ENCODE results near the gene PHF21B.

DNA sequence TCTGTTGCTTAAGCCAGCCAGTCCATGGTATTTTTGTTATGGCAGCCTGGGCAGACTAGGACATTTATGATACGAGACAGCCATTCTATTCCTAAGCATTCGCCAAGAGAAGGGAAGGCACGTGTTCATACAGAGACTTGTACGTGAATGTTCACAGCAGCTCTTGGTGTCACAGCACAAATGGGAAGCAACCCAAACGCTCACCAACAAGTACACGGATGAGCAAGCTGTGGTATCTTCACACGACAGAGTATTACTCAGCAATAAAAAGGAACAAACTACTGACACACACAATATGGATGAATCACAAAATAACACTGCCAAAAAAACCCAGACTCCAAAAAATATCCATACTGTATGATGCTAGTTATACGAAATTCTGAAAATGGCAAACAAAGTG lies 85.1 kb downstream of the PHF21B start:
- TF ChIP-seq SIN3A (IDR thresholded peaks at IDR 0.05; ENCODE audit: borderline replicate concordance, insufficient read depth, low read length) = no peak
- no peak for TF ChIP-seq TAF1 (IDR thresholded peaks at IDR 0.05; ENCODE audit: borderline replicate concordance, insufficient read depth, low read length)
- TF ChIP-seq FOXP2 (optimal IDR thresholded peaks at IDR 0.05; ENCODE audit: borderline replicate concordance, extremely low read depth, extremely low read length, insufficient read depth) = no peak
- TF ChIP-seq, protein P1, sequence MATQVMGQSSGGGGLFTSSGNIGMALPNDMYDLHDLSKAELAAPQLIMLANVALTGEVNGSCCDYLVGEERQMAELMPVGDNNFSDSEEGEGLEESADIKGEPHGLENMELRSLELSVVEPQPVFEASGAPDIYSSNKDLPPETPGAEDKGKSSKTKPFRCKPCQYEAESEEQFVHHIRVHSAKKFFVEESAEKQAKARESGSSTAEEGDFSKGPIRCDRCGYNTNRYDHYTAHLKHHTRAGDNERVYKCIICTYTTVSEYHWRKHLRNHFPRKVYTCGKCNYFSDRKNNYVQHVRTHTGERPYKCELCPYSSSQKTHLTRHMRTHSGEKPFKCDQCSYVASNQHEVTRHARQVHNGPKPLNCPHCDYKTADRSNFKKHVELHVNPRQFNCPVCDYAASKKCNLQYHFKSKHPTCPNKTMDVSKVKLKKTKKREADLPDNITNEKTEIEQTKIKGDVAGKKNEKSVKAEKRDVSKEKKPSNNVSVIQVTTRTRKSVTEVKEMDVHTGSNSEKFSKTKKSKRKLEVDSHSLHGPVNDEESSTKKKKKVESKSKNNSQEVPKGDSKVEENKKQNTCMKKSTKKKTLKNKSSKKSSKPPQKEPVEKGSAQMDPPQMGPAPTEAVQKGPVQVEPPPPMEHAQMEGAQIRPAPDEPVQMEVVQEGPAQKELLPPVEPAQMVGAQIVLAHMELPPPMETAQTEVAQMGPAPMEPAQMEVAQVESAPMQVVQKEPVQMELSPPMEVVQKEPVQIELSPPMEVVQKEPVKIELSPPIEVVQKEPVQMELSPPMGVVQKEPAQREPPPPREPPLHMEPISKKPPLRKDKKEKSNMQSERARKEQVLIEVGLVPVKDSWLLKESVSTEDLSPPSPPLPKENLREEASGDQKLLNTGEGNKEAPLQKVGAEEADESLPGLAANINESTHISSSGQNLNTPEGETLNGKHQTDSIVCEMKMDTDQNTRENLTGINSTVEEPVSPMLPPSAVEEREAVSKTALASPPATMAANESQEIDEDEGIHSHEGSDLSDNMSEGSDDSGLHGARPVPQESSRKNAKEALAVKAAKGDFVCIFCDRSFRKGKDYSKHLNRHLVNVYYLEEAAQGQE (IDR thresholded peaks at IDR 0.05; ENCODE audit: insufficient read depth in 1 of 2, low read depth in 2 of 2, low read length in 2 of 2) = no peak

Data from PFSK-1 (cell line).